ENCODE measurements around the gene ATF6. TPM values are rescaled to one million over a fixed set of nuclear protein-coding genes. Genes with fewer than 3 reads are reported as not detected.

The ATF6 gene
- total RNA-seq, 1 donor from 2014 or later, result 20.6 TPM

GRCh38 chr1:161982917-161983316, 216.8 kb downstream of the ATF6 start:
- TF ChIP-seq CTCF (conservative IDR thresholded peaks at IDR 0.05; ENCODE audit: low read depth, low read length), result no peak
- DNase-seq (ENCODE audit: low read depth), result no peak
- H3K4me3 ChIP-seq (ENCODE audit: low read depth, low read length), result no peak overlapping the region

GRCh38 chr1:161983725-161984124, 217.6 kb downstream of the ATF6 start:
- no peak for DNase-seq (ENCODE audit: low read depth)
- TF ChIP-seq CTCF (conservative IDR thresholded peaks at IDR 0.05; ENCODE audit: low read depth, low read length), result no peak
- no peak overlapping the region for H3K4me3 ChIP-seq (ENCODE audit: low read depth, low read length)

- no peak for TF ChIP-seq CTCF (conservative IDR thresholded peaks at IDR 0.05; ENCODE audit: low read depth, low read length)
- no peak overlapping the region for H3K4me3 ChIP-seq (ENCODE audit: low read depth, low read length)
- DNase-seq (ENCODE audit: low read depth), result no peak
Measured at GRCh38 chr1:161985301-161985822, 219.2 kb downstream of the ATF6 start.

- no peak for TF ChIP-seq CTCF (conservative IDR thresholded peaks at IDR 0.05; ENCODE audit: low read depth, low read length)
- DNase-seq (ENCODE audit: low read depth), result no peak
- H3K4me3 ChIP-seq (ENCODE audit: low read depth, low read length), result no peak overlapping the region
Measured at GRCh38 chr1:161986328-161986727, 220.2 kb downstream of the ATF6 start.

GRCh38 chr1:161987303-161987702, 221.2 kb downstream of the ATF6 start:
- DNase-seq (ENCODE audit: low read depth), result no peak
- TF ChIP-seq CTCF (conservative IDR thresholded peaks at IDR 0.05; ENCODE audit: low read depth, low read length), result no peak
- no peak overlapping the region for H3K4me3 ChIP-seq (ENCODE audit: low read depth, low read length)

GRCh38 chr1:161987872-161988271, 221.8 kb downstream of the ATF6 start:
- no peak for DNase-seq (ENCODE audit: low read depth)
- no peak for TF ChIP-seq CTCF (conservative IDR thresholded peaks at IDR 0.05; ENCODE audit: low read depth, low read length)

GRCh38 chr1:161988413-161988812, 222.3 kb downstream of the ATF6 start:
- H3K4me3 ChIP-seq (ENCODE audit: low read depth, low read length), result no peak overlapping the region
- DNase-seq (ENCODE audit: low read depth), result no peak
- TF ChIP-seq CTCF (conservative IDR thresholded peaks at IDR 0.05; ENCODE audit: low read depth, low read length), result no peak

More at GRCh38 chr1:161987872-161988271, 221.8 kb downstream of the ATF6 start:
- no peak overlapping the region for H3K4me3 ChIP-seq (ENCODE audit: low read depth, low read length)

Measured in epithelial cell of proximal tubule (primary cell).